ENCODE data around the gene SEPTIN7.

DNA sequence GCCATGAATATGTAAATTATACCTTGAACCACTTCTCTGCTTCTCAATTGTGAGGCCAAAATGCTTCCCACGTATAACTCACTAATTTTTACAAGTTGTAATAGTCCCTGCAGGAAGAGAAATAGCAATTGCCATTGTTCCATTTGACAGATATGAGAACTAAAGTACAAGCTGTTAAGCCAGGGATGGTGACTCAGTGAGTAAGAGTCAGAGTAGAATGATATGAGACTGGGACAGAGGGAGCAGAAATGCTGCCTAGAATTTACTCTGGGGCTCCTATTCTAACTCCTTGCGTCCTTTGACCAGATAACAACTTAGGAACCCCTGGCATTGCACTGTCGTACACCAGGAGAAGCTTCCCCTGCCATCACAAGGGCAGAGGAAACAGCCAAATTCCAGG is 45.1 kb upstream of the SEPTIN7 start:
- no peak for TF ChIP-seq MYC (IDR thresholded peaks at IDR 0.05; ENCODE audit: low read depth, low read length)
- no peak for TF ChIP-seq POLR2A (IDR thresholded peaks at IDR 0.05; ENCODE audit: extremely low read depth, insufficient read length)

Measured in NB4 (cell line).